IPS DF 4.7 (cell line): Measurements from ENCODE around the gene PRF1.
"Not testable (repeated sequence)": the region's sequence is repeated elsewhere in the genome, so short reads cannot be mapped to it uniquely, and the experiment has no call there.

Experiments used
- DNase-seq: peaks from one replicate; pipeline ENCODE4 v3.0.0-alpha.2; 2013; ENCODE audit warnings: low spot score; ENCODE audit errors: extremely low read depth

PRF1 gene

GRCh38 chr10:70602665-70603448 lies at the start of gene PRF1:
Gene PRF1 (minus strand): TSS chr10:70602741. CDS start chr10:70600902, 1,839 bp downstream.
- no peak for DNase-seq

DNA sequence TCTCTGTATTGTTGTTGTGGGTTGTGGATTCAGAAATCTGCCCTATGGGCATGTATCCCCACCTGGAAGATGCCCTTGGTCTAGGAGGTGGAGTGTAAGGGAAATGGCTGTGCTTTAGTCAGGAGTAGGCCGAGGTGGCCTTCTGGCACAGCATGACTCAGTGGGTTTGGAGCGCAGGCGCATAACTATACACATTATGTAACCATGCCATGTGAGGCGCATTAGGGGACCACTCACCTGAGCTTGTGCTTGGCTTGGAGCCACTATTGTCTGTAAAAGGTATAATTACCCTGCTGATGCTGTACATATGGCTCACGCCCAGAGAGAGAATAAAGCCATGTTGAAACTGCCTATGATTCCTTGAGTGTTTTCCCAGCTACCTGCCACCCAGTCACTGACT lies 49.1 kb upstream of the PRF1 start:
- DNase-seq = no peak

DNA sequence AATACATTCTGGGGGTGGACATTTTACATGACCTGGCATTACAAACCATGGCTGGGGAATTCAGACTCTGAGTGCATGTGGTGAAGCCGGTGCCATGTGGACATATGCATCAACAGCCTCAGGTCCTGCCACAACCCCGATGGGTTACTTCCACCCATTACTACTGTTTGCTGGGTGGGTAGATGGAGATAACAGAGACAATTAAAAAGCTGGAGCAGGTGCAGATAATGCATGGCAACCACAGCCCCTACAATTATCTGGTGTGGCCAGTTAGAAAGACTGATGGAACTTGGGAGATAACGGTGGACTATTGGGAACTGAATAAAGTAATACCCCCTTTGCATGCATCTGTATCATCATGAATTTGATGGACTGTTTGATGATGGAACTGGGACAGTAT lies 48.2 kb upstream of the PRF1 start:
- no peak for DNase-seq

DNA sequence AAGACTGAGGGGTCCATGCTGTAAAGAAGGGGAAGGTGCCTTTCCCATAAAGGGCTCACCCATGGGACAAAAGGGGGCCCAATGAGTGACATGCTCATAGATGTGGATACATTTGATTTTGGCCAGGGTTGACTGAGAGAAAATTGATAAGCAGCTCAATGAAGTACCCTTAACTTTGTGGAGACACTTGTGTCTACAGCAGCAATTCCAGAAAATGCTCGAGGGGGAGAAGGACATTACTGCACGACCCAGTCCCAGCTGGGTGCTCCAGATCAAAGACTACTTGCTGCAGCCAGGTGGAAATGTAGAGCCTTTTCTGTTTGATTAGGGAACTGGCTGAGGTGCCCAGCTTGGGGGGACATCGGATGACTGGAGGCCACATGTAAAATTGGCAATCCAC lies 47.6 kb upstream of the PRF1 start:
- DNase-seq = no peak

- DNase-seq = no peak
Observed at GRCh38 chr10:70649526-70649925, 47.0 kb upstream of the PRF1 start.

- DNase-seq = no peak
Observed at GRCh38 chr10:70648427-70648826, 45.9 kb upstream of the PRF1 start.

GRCh38 chr10:70647086-70647485 lies 44.5 kb upstream of the PRF1 start:
- no peak for DNase-seq

DNA sequence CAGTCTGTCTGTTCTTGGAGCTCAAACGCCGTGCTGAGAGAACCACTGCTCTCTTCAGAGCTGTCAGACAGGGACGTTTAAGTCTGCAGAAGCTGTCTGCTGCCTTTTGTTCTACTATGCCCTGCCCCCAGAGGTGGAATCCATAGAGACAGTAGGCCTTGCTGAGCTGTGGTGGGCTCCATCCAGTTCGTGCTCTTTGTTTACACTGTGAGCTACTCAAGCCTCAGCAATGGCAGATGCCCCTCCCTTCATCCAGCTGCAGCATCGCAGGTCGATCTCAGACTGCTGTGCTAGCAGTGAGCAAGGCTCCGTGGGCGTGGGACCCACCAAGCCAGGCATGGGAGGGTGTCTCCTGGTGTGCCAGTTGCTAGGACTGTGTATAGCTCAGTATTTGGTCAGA lies 42.4 kb upstream of the PRF1 start:
- not testable (repeated sequence) for DNase-seq

DNA sequence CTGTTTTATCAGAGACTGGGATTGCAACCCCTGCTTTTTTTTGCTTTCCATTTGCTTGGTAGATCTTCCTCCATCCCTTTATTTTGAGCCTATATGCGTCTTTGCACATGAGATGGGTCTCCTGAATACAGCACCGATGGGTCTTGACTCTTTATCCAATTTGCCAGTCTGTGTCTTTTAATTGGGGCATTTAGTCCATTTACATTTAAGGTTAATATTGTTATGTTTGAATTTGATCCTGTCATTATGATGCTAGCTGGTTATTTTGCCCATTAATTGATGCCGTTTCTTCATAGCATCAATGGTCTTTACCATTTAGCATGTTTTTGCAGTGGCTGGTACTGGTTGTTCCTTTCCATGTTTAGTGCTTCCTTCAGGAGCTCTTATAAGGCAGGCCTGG lies 40.7 kb upstream of the PRF1 start:
- not testable (repeated sequence) for DNase-seq

- DNase-seq = not testable (repeated sequence)
Observed at GRCh38 chr10:70639640-70640383, 37.3 kb upstream of the PRF1 start.

DNA sequence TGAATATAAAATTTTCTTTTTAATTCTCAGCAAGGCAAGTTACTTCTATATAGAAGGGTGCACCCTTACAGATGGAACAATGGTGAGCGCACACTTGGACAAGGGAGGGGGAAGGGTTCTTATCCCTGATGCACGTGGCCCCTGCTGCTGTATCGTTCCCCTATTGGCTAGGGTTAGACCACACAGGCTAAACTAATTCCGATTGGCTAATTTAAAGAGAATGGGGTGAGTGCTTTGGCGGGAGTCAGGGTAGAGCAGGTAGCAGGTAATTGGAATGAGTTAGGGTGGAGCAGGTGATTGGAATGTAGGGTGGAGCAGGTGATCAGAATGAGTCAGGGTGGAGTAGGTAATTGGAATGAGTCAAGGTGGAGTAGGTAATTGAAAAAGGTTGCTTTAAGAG lies 32.0 kb upstream of the PRF1 start:
- DNase-seq = not testable (repeated sequence)

- no peak for DNase-seq
Observed at GRCh38 chr10:70634011-70634410, 31.5 kb upstream of the PRF1 start.

GRCh38 chr10:70631735-70632134 lies 29.2 kb upstream of the PRF1 start:
- not testable (repeated sequence) for DNase-seq

GRCh38 chr10:70629338-70629737 lies 26.8 kb upstream of the PRF1 start:
- DNase-seq = no peak

GRCh38 chr10:70626056-70626455 lies 23.5 kb upstream of the PRF1 start:
- no peak for DNase-seq

DNA sequence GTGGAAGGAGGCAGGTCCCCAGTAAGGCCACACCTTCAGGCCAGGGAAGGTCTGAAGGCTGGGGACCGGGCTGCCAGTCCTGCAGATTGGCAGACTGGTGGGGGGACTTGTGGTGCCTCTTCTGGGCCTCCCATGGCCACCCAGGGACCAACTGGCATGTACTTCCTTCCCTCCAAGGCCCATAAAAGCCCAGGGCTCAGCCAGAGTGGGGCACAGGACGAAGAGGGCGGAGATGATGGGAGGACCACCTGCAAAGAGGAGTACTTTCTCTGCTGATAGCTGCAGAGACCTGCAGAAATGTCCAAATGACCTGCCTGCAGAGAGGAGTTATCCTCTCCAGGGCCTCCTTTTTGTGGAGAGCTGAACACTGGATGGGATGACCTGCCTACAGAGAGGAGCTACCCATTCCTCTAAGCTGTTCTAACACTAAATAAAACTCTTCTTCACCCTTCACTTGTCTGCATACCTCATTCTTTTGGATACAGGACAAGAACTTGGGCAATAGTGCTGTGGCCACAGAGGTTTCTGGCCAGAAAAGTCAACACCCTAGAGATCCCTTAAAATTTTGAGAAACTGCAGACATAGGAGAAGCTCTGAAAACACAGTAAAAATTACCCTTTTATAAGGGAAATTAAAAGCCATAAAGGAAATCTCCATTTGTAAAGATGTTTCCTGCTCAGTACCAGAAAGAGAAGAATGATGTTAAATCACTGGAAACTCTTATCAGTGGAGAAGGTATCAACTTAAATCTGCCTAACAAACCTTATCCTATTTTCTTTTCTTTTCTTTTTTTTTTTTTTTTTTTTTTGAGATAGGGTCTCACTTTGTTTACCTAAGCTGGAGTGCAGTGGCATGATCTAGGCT lies 20.7 kb upstream of the PRF1 start:
- DNase-seq = no peak

GRCh38 chr10:70622541-70622940 lies 20.0 kb upstream of the PRF1 start:
- no peak for DNase-seq

GRCh38 chr10:70621503-70622078 lies 19.1 kb upstream of the PRF1 start:
- no peak for DNase-seq

GRCh38 chr10:70620020-70620289 lies 17.4 kb upstream of the PRF1 start:
- no peak for DNase-seq

- DNase-seq = no peak
Observed at GRCh38 chr10:70619271-70620019, 16.9 kb upstream of the PRF1 start.

- DNase-seq = no peak
Observed at GRCh38 chr10:70618663-70619062, 16.1 kb upstream of the PRF1 start.
